ENCODE data around the gene FHAD1. TPM values are rescaled to one million over a fixed set of nuclear protein-coding genes. Genes with fewer than 3 reads are reported as not detected.
A peak's percentile ranks its signal among the peaks of the same experiment; 100 is the strongest.

FHAD1 gene
- total and polyA plus RNA-seq, 9 of the 15 experiments (the other 6 are each of a cell fraction or from before 2014, with no cell fraction given), result 0.32 to 2.1 (median 1.5) TPM; not detected in 1

DNA sequence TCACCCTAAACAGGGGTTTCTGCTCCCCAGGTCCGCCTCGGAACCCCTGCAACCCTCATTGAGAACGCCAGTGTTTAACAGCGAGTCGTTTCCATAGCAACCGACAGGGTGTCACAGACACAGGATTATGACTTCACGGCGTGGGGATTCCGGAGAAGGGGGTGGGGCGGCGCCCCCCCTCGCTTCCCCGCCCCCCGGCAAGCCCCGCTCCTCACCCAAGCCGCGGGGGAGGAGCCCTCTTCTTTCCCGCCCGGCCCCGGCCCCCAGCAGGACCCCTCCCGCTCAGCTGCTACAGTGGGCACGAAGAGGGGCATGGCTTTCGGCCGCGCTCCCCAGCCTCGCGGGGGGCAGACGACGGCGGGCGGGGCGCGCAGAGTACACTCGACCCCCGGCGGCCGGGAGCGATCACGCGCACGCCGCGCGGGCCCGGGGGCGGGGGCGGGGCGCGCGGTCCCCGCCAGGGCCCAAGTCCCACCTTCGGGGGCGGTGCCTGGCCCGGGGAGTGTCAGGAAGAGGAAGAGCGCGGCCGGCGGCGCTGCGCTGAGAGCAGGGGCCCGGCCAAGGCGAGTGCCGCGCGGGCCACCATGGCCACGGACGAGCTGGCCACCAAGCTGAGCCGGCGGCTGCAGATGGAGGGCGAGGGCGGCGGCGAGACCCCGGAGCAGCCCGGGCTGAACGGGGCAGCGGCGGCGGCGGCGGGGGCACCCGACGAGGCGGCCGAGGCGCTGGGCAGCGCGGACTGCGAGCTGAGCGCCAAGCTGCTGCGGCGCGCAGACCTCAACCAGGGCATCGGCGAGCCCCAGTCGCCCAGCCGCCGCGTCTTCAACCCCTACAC is 162.6 kb downstream of the FHAD1 start, which contains the start of gene EFHD2 (continued):
- TF ChIP-seq ZNF584 (CRISPR knock-in tag; IDR thresholded peaks at IDR 0.05; ENCODE audit: low read depth) (no peak), MAZ (CRISPR knock-in tag; conservative IDR thresholded peaks at IDR 0.05 in 1 of 2, IDR thresholded peaks at IDR 0.05 in 1 of 2) (peak; percentile 67 to 81; a peak in 2 of 4 replicates), KLF13 (tag; IDR thresholded peaks at IDR 0.05; ENCODE audit: borderline replicate concordance, low read depth) (no peak; the same call in 1 of the 2 replicates), CHD1 (IDR thresholded peaks at IDR 0.05; ENCODE audit: low read length) (peak; percentile 67), POU5F1 (IDR thresholded peaks at IDR 0.05; ENCODE audit: borderline replicate concordance, low read depth, low read length, partially characterized antibody) (no peak), FIP1L1 (IDR thresholded peaks at IDR 0.05; ENCODE audit: low read depth, low read length, poor library complexity, severe bottlenecking) (no peak), ERF (CRISPR knock-in tag; IDR thresholded peaks at IDR 0.05) (0 out of 2 replicates have a peak, but pooled peaks have one; percentile 74), STAT5B (CRISPR knock-in tag; IDR thresholded peaks at IDR 0.05) (no peak), KAT7 (CRISPR knock-in tag; IDR thresholded peaks at IDR 0.05; ENCODE audit: borderline replicate concordance) (no peak), KDM4B (IDR thresholded peaks at IDR 0.05; ENCODE audit: borderline replicate concordance in 2 of 2, low read depth in 1 of 2) (no peak), MYC (IDR thresholded peaks at IDR 0.05; ENCODE audit: low read depth, low read length) (peak; percentile 61), MYC (CRISPR knock-in tag; IDR thresholded peaks at IDR 0.05; ENCODE audit: borderline replicate concordance, low read depth) (no peak), SPI1 (IDR thresholded peaks at IDR 0.05; ENCODE audit: borderline replicate concordance, low read depth, low read length) (peak; percentile 83; the same call in 1 of the 2 replicates), ZBTB17 (CRISPR knock-in tag; IDR thresholded peaks at IDR 0.05) (no peak), BHLHE40 (IDR thresholded peaks at IDR 0.05; ENCODE audit: low read length) (peak; percentile 43; the same call in 1 of the 2 replicates), HSF4 (CRISPR knock-in tag; IDR thresholded peaks at IDR 0.05; ENCODE audit: borderline replicate concordance) (no peak)
- TF ChIP-seq, protein P1, sequence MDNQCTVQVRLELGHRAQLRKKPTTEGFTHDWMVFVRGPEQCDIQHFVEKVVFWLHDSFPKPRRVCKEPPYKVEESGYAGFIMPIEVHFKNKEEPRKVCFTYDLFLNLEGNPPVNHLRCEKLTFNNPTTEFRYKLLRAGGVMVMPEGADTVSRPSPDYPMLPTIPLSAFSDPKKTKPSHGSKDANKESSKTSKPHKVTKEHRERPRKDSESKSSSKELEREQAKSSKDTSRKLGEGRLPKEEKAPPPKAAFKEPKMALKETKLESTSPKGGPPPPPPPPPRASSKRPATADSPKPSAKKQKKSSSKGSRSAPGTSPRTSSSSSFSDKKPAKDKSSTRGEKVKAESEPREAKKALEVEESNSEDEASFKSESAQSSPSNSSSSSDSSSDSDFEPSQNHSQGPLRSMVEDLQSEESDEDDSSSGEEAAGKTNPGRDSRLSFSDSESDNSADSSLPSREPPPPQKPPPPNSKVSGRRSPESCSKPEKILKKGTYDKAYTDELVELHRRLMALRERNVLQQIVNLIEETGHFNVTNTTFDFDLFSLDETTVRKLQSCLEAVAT (IDR thresholded peaks at IDR 0.05), result no peak
- TF ChIP-seq, protein P2, sequence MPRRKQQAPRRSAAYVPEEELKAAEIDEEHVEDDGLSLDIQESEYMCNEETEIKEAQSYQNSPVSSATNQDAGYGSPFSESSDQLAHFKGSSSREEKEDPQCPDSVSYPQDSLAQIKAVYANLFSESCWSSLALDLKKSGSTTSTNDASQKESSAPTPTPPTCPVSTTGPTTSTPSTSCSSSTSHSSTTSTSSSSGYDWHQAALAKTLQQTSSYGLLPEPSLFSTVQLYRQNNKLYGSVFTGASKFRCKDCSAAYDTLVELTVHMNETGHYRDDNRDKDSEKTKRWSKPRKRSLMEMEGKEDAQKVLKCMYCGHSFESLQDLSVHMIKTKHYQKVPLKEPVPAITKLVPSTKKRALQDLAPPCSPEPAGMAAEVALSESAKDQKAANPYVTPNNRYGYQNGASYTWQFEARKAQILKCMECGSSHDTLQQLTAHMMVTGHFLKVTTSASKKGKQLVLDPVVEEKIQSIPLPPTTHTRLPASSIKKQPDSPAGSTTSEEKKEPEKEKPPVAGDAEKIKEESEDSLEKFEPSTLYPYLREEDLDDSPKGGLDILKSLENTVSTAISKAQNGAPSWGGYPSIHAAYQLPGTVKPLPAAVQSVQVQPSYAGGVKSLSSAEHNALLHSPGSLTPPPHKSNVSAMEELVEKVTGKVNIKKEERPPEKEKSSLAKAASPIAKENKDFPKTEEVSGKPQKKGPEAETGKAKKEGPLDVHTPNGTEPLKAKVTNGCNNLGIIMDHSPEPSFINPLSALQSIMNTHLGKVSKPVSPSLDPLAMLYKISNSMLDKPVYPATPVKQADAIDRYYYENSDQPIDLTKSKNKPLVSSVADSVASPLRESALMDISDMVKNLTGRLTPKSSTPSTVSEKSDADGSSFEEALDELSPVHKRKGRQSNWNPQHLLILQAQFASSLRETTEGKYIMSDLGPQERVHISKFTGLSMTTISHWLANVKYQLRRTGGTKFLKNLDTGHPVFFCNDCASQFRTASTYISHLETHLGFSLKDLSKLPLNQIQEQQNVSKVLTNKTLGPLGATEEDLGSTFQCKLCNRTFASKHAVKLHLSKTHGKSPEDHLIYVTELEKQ (CRISPR knock-in tag; IDR thresholded peaks at IDR 0.05), result no peak
- TF ChIP-seq, protein P3, sequence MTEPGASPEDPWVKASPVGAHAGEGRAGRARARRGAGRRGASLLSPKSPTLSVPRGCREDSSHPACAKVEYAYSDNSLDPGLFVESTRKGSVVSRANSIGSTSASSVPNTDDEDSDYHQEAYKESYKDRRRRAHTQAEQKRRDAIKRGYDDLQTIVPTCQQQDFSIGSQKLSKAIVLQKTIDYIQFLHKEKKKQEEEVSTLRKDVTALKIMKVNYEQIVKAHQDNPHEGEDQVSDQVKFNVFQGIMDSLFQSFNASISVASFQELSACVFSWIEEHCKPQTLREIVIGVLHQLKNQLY (CRISPR knock-in tag; conservative IDR thresholded peaks at IDR 0.05), result 0 out of 4 replicates have a peak, but pooled peaks of 1 of the 2 experiments have one; percentile 36
- TF ChIP-seq, protein P4, sequence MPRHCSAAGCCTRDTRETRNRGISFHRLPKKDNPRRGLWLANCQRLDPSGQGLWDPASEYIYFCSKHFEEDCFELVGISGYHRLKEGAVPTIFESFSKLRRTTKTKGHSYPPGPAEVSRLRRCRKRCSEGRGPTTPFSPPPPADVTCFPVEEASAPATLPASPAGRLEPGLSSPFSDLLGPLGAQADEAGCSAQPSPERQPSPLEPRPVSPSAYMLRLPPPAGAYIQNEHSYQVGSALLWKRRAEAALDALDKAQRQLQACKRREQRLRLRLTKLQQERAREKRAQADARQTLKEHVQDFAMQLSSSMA (CRISPR knock-in tag; IDR thresholded peaks at IDR 0.05), result no peak

All from K562 (cell line).